IMR-90 (cell line): ENCODE measurements around the gene GDF3. TPM values are rescaled to one million over a fixed set of nuclear protein-coding genes. Genes with fewer than 3 reads are reported as not detected.
"Not testable (repeated sequence)": the region's sequence is repeated elsewhere in the genome, so short reads cannot be mapped to it uniquely, and the experiment has no call there.

Source experiments
- ATAC-seq: fragments of 200-7000 bp; cut with Tn5 transposase; 2 replicates; pipeline ENCODE4 v1.9.1; 2020; ENCODE audit warnings: low read depth, mild to moderate bottlenecking, moderate library complexity
- BruUV-seq: library from RNA; stranded (reverse); fragments of 400-500 nt; replicated peaks from 2 replicates; lab custom pipeline; 2021; lab: Mats Ljungman, UMichigan
- CTCF ChIA-PET: fragments of 300-600 bp; formaldehyde crosslinking; extraction: SDS; loops from one replicate; lab custom pipeline; 2021; ENCODE audit warnings: antibody characterized with exemption; lab: Yijun Ruan, JAX
- POLR2A ChIA-PET: fragments of 300-600 bp; sonication (Branson Sonifier 250); formaldehyde crosslinking; loops from one replicate; lab custom pipeline; 2022; ENCODE audit warnings: antibody characterized with exemption; ENCODE audit not compliant: unreplicated experiment; lab: Charles Lee
- DNase-seq: peaks from one replicate; pipeline ENCODE4 v3.0.0; 2013
- H2AFZ ChIP-seq: replicated peaks from 2 replicates; pipeline ENCODE3; 2013; ENCODE audit warnings: low read length, mild to moderate bottlenecking; ENCODE audit not compliant: poor library complexity
- H2AK5ac ChIP-seq: 2 replicates; pipeline ENCODE4 v1.6.1; 2013; ENCODE audit warnings: low read depth, low read length, inconsistent platforms
- H2AK9ac ChIP-seq: replicated peaks from 2 replicates; pipeline ENCODE3; 2013; ENCODE audit warnings: mild to moderate bottlenecking, low read depth, low read length, moderate library complexity; ENCODE audit not compliant: poor library complexity
- H2BK120ac ChIP-seq: 2 replicates; pipeline ENCODE4 v1.6.1; 2013; ENCODE audit warnings: low read depth, low read length, inconsistent platforms
- H2BK15ac ChIP-seq: 3 replicates; pipeline ENCODE4 v1.6.1; 2013; ENCODE audit warnings: low read depth, low read length, inconsistent platforms
- H2BK20ac ChIP-seq: 2 replicates; pipeline ENCODE4 v1.6.1; 2013; ENCODE audit warnings: low read depth, mild to moderate bottlenecking, inconsistent platforms, low read length, moderate library complexity
- H2BK5ac ChIP-seq: 2 replicates; pipeline ENCODE4 v1.6.1; 2013; ENCODE audit warnings: mild to moderate bottlenecking, low read depth, low read length, inconsistent platforms; ENCODE audit not compliant: poor library complexity, severe bottlenecking
- H3K14ac ChIP-seq: replicated peaks from 2 replicates; pipeline ENCODE4 v1.6.1; 2013; ENCODE audit warnings: low read depth, low read length, inconsistent platforms
- H3K18ac ChIP-seq: 2 replicates; pipeline ENCODE4 v1.6.1; 2013; ENCODE audit warnings: low read depth, low read length, control low read depth
- H3K23ac ChIP-seq: 2 replicates; pipeline ENCODE4 v1.6.1; 2013; ENCODE audit warnings: low read depth, low read length, inconsistent platforms
- H3K27ac ChIP-seq: 2 replicates; pipeline ENCODE4 v1.5.1; 2013; ENCODE audit warnings: mild to moderate bottlenecking, control low read depth, low read length; ENCODE audit not compliant: insufficient read depth
- H3K27me3 ChIP-seq: 2 replicates; pipeline ENCODE4 v1.6.1; 2013; ENCODE audit warnings: low read length; ENCODE audit not compliant: control insufficient read depth, insufficient read depth
- H3K36me3 ChIP-seq: 2 replicates; pipeline ENCODE4 v1.6.1; 2013; ENCODE audit warnings: low read length, mixed read lengths; ENCODE audit not compliant: control insufficient read depth, insufficient read depth
- H3K4ac ChIP-seq: 2 replicates; pipeline ENCODE4 v1.6.1; 2013; ENCODE audit warnings: low read depth, low read length, inconsistent platforms
- H3K4me1 ChIP-seq: 2 replicates; pipeline ENCODE4 v1.6.1; 2013; ENCODE audit warnings: low read length, mixed read lengths; ENCODE audit not compliant: control insufficient read depth, insufficient read depth
- H3K4me2 ChIP-seq: 2 replicates; pipeline ENCODE4 v1.6.1; 2013; ENCODE audit warnings: low read depth, mild to moderate bottlenecking, control low read depth, low read length, moderate library complexity
- H3K4me3 ChIP-seq: 2 replicates; pipeline ENCODE4 v1.5.1; 2013; ENCODE audit warnings: low read depth, mild to moderate bottlenecking, control low read depth, low read length, moderate library complexity; ENCODE audit not compliant: insufficient read depth
- H3K56ac ChIP-seq: 2 replicates; pipeline ENCODE4 v1.6.1; 2013; ENCODE audit warnings: low read length, inconsistent platforms; ENCODE audit not compliant: insufficient read depth; ENCODE audit errors: extremely low read depth
- H3K79me1 ChIP-seq, 2 experiments: 2 replicates each; pipeline ENCODE4 v1.6.1; 2013; ENCODE audit warnings: low read length in 2 of 2, inconsistent platforms in 1 of 2, low read depth in 1 of 2
- H3K9ac ChIP-seq: 2 replicates; pipeline ENCODE4 v1.6.1; 2013; ENCODE audit warnings: low read depth, low read length, control low read depth
- H3K9me1 ChIP-seq: 2 replicates; pipeline ENCODE4 v1.6.1; 2013; ENCODE audit warnings: low read length, inconsistent platforms; ENCODE audit not compliant: insufficient read depth
- H3K9me3 ChIP-seq: 2 replicates; pipeline ENCODE4 v1.6.1; 2013; ENCODE audit warnings: low read length; ENCODE audit not compliant: control insufficient read depth, insufficient read depth
- H4K20me1 ChIP-seq: 2 replicates; pipeline ENCODE4 v1.6.1; 2013; ENCODE audit warnings: low read length, inconsistent platforms; ENCODE audit not compliant: insufficient read depth
- H4K5ac ChIP-seq: 2 replicates; pipeline ENCODE4 v1.6.1; 2013; ENCODE audit warnings: mild to moderate bottlenecking, low read depth, low read length, control low read depth
- H4K8ac ChIP-seq, 2 experiments: 2 replicates each; pipeline ENCODE4 v1.6.1; 2013; ENCODE audit warnings: low read depth in 2 of 2, low read length in 2 of 2, control low read depth in 1 of 2, inconsistent platforms in 1 of 2
- H4K91ac ChIP-seq: 2 replicates; pipeline ENCODE4 v1.6.1; 2013; ENCODE audit warnings: low read depth, low read length, inconsistent platforms; ENCODE audit not compliant: insufficient read depth
- BHLHE40 ChIP-seq: fragments of 150-350 bp; IDR thresholded peaks from 2 replicates; pipeline ENCODE4 v1.6.1; 2016; ENCODE audit warnings: mild to moderate bottlenecking, low read depth, low read length
- CHD1 ChIP-seq: IDR thresholded peaks from 2 replicates; pipeline ENCODE4 v1.6.1; 2012; ENCODE audit warnings: low read depth, low read length, improper control_type of control experiment
- FOS ChIP-seq: fragments of 150-350 bp; IDR thresholded peaks from 2 replicates; pipeline ENCODE4 v1.6.1; 2016; ENCODE audit warnings: low read depth, low read length
- MXI1 ChIP-seq: IDR thresholded peaks from 2 replicates; pipeline ENCODE4 v1.6.1; 2012; ENCODE audit warnings: low read depth, mild to moderate bottlenecking, low read length, moderate library complexity, borderline replicate concordance
- POLR2A ChIP-seq: IDR thresholded peaks from 2 replicates; pipeline ENCODE4 v1.6.1; 2012; ENCODE audit warnings: mild to moderate bottlenecking, low read depth, low read length
- RCOR1 ChIP-seq: IDR thresholded peaks from 2 replicates; pipeline ENCODE4 v1.6.1; 2012; ENCODE audit warnings: mild to moderate bottlenecking, low read length, improper control_type of control experiment; ENCODE audit not compliant: insufficient replicate concordance
- SMC3 ChIP-seq: fragments of 150-350 bp; IDR thresholded peaks from 2 replicates; pipeline ENCODE4 v1.6.1; 2016; ENCODE audit warnings: low read depth, mild to moderate bottlenecking, antibody characterized with exemption, low read length, moderate library complexity
- WGBS, 2 experiments: methylation state at CpG; one replicate each; pipeline versions ENCODE4 v1.1.5 to v1.1.7; 2013; ENCODE audit warnings: missing lambda C conversion rate in 2 of 2; ENCODE audit not compliant: insufficient read length in 1 of 2; ENCODE audit errors: extremely low coverage in 2 of 2; 5-methylcytosine and 5-hydroxymethylcytosine counted together
- dilution Hi-C: fragments of 300-500 bp; cut with HindIII; formaldehyde crosslinking; loops from one replicate; pipeline ENCODE4 v1.14.3; 2018; ENCODE audit warnings: low sequenced_read_pairs; ENCODE audit not compliant: unreplicated experiment
- in situ Hi-C: fragments of 300-500 bp; cut with MboI; formaldehyde crosslinking; loops from 3 replicates; pipeline ENCODE4 v1.14.3; 2019; ENCODE audit warnings: low sequenced_read_pairs, inconsistent platforms, mixed read lengths
- intact Hi-C: fragments of 100-400 bp; cut with micrococcal nuclease; formaldehyde crosslinking; loops from 2 replicates; pipeline ENCODE4 v1.10.0; 2022
- polyA plus RNA-seq, 3 experiments: library from polyadenylated mRNA; depleted of rRNA; stranded (reverse); fragments of >200 nt; gene quantifications; 2 replicates each; pipeline ENCODE4 v1.2.3, GENCODE V29; 2012; ENCODE audit warnings: low replicate concordance in 1 of 3
- total RNA-seq: library from RNA; depleted of rRNA; stranded (reverse); fragments of >200 nt; gene quantifications from 2 replicates; pipeline ENCODE4 v1.2.3, GENCODE V29; 2012

The GDF3 gene
- total and polyA plus RNA-seq, 2 of the 4 experiments (the other 2 are of a cell fraction), result not detected

DNA sequence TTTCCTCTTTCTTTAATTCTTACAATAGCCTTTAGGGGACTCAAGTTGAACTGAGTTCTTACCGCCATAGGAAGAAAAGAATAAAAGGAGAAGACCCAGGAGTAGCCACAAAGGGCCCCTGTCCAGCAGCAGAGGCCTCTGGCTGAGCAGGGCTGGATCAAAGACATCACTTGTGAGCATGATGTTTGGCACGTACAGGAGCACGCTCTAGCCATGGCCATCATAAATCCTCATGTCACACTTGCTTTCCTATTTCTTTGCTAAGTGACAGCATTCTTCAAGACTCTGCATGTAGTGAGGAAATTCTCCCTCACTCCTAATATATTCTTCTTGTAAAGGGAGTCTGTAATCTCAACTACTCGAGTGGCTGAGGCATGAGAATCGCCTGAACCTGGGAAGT is 35.9 kb upstream of the GDF3 start:
- H3K23ac ChIP-seq, result no peak overlapping the region
- in situ Hi-C loops, result no loop called here
- H3K56ac ChIP-seq, result no peak overlapping the region
- H3K27me3 ChIP-seq, result no peaks in the 10 kb centered on the region
- no peaks in the 10 kb centered on the region for H3K36me3 ChIP-seq
- no peak overlapping the region for H4K5ac ChIP-seq
- dilution Hi-C loops, result no loop called here
- no peaks in the 10 kb centered on the region for H3K79me1 ChIP-seq
- no peak overlapping the region for H3K9ac ChIP-seq
- ChIA-PET POLR2A (no interaction called here), CTCF (no interaction called here)
- no peak overlapping the region for H2AK5ac ChIP-seq
- H3K4me2 ChIP-seq, result no peak overlapping the region
- H4K20me1 ChIP-seq, result no peaks in the 10 kb centered on the region
- no peak overlapping the region for H4K8ac ChIP-seq
- BruUV-seq, result no TSS peak
- no peak overlapping the region for H2BK20ac ChIP-seq
- H2BK120ac ChIP-seq, result no peak overlapping the region
- TF ChIP-seq SMC3 (no peak), RCOR1 (no peak), FOS (no peak), POLR2A (no peak), CHD1 (no peak), BHLHE40 (no peak), MXI1 (no peak)
- no peak overlapping the region for H2BK15ac ChIP-seq
- no peak overlapping the region for H2BK5ac ChIP-seq
- H3K9me3 ChIP-seq, result peaks cover 2% of the 10 kb centered on the region; the same call in 1 of the 2 replicates
- intact Hi-C loops, result no loop called here
- H3K14ac ChIP-seq, result no peak overlapping the region
- no peak for DNase-seq
- H3K9me1 ChIP-seq, result no peaks in the 10 kb centered on the region
- H3K4me1 ChIP-seq, result no peaks in the 10 kb centered on the region
- no peak overlapping the region for H3K27ac ChIP-seq
- no peak overlapping the region for H2AK9ac ChIP-seq
- H2AFZ ChIP-seq, result no peak overlapping the region
- whole genome bisulfite sequencing, 2 experiments, result no CpG with 5 or more reads among the region's 5 CpGs
- H4K91ac ChIP-seq, result no peak overlapping the region
- no peak overlapping the region for H3K4ac ChIP-seq
- ATAC-seq, result no peak
- no peak overlapping the region for H3K18ac ChIP-seq
- H3K4me3 ChIP-seq, result no peak overlapping the region

DNA sequence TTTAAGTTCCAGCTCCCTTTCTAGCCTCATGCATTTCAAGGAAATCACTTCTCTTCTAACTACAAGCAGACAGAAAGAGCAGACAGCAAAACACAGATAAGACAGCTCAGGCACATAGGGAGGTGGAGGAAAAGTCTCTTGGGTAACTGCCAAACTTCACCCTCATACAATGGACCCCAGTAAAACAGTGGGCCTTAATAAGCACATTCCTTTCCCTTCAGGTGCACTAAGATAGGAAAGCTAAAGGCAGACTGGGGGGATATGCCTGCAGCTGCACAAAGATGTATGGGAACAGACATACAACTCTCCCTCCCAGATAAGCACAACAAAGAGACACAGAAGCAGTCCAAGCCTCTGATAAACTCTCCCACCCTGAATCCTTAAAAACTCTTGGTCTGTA is 35.4 kb upstream of the GDF3 start:
- H4K91ac ChIP-seq, H3K18ac ChIP-seq, H3K27me3 ChIP-seq, H2AK5ac ChIP-seq, H2BK20ac ChIP-seq, in situ Hi-C loops, BruUV-seq, intact Hi-C loops, H3K4ac ChIP-seq, H4K5ac ChIP-seq, H4K8ac ChIP-seq, H3K36me3 ChIP-seq, H3K9me3 ChIP-seq, H2AFZ ChIP-seq, H3K14ac ChIP-seq, H3K4me1 ChIP-seq, H2BK15ac ChIP-seq, H2BK120ac ChIP-seq, H3K4me3 ChIP-seq, POLR2A ChIA-PET, H3K56ac ChIP-seq, H3K4me2 ChIP-seq, H3K9me1 ChIP-seq, H2AK9ac ChIP-seq, H3K27ac ChIP-seq, ATAC-seq, H4K20me1 ChIP-seq, DNase-seq, dilution Hi-C loops, H3K23ac ChIP-seq, CTCF ChIA-PET, H3K9ac ChIP-seq, H2BK5ac ChIP-seq, H3K79me1 ChIP-seq: not testable (repeated sequence)
